ENCODE results near the gene CCDC120.
A peak's percentile ranks its signal among the peaks of the same experiment; 100 is the strongest.

Gene CCDC120

DNA sequence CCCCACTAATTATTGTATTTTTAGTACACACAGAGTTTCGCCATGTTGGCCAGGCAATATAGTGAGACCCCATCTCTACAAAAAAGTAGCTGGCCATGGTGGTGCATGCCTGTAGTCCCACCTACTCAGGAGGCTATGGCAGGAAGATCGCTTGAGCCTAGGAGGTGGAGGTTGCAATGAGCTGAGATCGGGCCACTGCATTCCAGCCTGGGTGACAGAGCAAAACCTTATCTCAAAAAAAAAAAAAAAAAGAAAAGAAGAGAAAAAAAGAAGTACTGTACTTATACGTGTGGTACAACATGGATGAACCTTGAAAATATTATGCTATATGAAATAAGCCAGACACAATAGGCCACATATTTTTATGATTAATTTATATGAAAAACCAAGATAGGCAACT, 30.8 kb downstream of the CCDC120 start:
- FAIRE-seq (no peak), DNase-seq (ENCODE audit: insufficient read length, low spot score) (no peak)
- TF ChIP-seq POLR2A (IDR thresholded peaks at IDR 0.05; ENCODE audit: low read depth, low read length) (no peak), POLR2AphosphoS5 (IDR thresholded peaks at IDR 0.05; ENCODE audit: low read depth, low read length) (no peak), PAX5 (IDR thresholded peaks at IDR 0.05; ENCODE audit: insufficient read depth, low read length, severe bottlenecking) (no peak), POU2F2 (IDR thresholded peaks at IDR 0.05; ENCODE audit: low read depth, low read length) (no peak), SPI1 (IDR thresholded peaks at IDR 0.05; ENCODE audit: low read depth, low read length) (no peak), TAF1 (IDR thresholded peaks at IDR 0.05; ENCODE audit: low read depth, low read length) (no peak)

DNA sequence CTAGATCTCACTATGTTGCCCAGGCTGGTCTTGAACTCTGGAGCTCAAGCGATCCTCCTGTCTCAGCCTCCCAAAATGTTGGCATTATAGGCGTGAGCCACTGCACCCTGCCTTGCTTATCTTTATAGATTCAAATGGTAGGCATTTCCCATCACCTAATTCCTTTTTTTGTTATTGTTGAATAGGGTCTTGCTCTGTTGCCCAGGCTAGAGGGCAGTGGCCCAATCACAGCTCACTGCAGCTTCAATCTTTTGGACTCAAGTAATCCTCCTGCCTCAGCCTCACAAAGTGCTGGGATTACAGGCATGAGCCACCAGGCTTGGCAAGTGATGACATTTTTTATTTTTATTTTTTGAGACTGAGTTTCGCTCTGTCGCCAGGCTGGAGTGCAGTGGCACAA, 37.6 kb downstream of the CCDC120 start:
- DNase-seq (ENCODE audit: insufficient read length, low spot score): no peak
- no peak for TF ChIP-seq POU2F2 (IDR thresholded peaks at IDR 0.05; ENCODE audit: low read depth, low read length)
- no peak for TF ChIP-seq TAF1 (IDR thresholded peaks at IDR 0.05; ENCODE audit: low read depth, low read length)

DNA sequence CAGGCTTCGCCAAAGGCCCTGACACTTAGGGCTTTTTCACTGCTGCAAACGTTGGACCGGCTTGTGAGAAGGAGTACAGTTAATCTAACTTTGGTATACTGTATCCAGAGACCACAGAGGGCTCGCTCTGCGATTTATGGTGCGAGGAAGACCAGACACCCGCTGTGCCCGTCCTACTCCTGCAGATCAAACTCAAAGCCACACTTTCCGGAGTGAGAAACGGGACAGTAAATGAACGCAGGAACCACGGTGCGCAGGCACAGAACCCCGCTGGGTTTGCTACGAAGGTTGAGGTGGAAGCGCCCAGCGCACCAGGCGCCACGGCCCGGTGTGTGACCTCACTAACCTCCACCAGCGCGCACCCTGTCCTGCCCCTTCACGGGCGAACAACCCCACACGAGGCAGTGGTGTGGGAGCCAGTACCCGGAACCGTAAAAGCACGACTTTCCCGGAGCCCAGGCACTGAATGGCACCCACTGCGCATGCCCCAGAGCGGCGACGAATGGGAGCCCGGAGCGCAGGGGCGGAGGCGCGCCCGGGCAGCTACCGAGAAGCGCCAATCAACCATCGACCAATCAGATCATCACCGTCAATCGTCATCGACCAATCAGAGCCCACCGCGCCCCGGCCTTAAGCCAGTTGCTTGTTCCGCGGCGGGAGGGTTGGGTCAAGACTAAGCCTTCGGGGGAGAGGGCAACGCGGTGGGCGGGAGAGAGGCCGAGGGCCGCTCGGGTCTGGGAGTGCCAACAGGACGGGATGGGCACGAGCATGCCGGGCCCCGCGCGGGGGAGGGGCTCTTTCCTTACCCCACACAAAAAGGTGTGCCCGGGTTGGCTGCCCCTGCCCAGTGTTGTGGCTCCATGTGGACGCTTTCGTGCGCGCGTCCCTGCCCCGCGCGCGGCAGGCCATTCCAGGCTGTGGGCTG, 42.2 kb downstream of the CCDC120 start:
- TF ChIP-seq TAF1 (IDR thresholded peaks at IDR 0.05; ENCODE audit: low read depth, low read length) (0 out of 2 replicates have a peak, but pooled peaks have one; percentile 39), PAX5 (IDR thresholded peaks at IDR 0.05; ENCODE audit: insufficient read depth, low read length, severe bottlenecking) (no peak), POU2F2 (IDR thresholded peaks at IDR 0.05; ENCODE audit: low read depth, low read length) (no peak), POLR2A (IDR thresholded peaks at IDR 0.05; ENCODE audit: low read depth, low read length) (peak; percentile 71), POLR2AphosphoS5 (IDR thresholded peaks at IDR 0.05; ENCODE audit: low read depth, low read length) (peak; percentile 50; the same call in 1 of the 2 replicates), SPI1 (IDR thresholded peaks at IDR 0.05; ENCODE audit: low read depth, low read length) (no peak)
- DNase-seq (ENCODE audit: insufficient read length, low spot score): peak; percentile 91
- FAIRE-seq: peak; percentile 97

More for the DNA sequence above, 37.6 kb downstream of the CCDC120 start:
- no peak for FAIRE-seq

DNA sequence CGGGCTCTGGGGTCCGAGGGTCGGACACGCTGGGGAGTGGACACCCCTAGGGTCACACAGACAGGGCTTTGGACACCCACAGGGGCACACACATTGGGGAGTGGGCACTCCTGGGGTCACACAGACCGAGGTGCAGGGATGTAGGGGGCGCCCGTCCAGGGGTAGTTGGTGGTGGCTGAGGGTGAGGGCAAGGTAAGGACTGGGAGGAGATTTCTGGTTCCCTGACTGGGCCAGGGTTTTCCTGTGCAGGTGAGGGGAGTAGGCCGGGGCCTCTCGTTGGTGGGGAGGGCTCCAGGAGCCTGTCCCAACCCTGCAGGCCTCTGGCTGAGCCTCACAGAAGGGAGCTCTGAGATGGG, 42.8 kb downstream of the CCDC120 start:
- no peak for FAIRE-seq
- TF ChIP-seq POLR2A (IDR thresholded peaks at IDR 0.05; ENCODE audit: low read depth, low read length) (no peak), POLR2AphosphoS5 (IDR thresholded peaks at IDR 0.05; ENCODE audit: low read depth, low read length) (no peak), SPI1 (IDR thresholded peaks at IDR 0.05; ENCODE audit: low read depth, low read length) (no peak), POU2F2 (IDR thresholded peaks at IDR 0.05; ENCODE audit: low read depth, low read length) (no peak), TAF1 (IDR thresholded peaks at IDR 0.05; ENCODE audit: low read depth, low read length) (no peak), PAX5 (IDR thresholded peaks at IDR 0.05; ENCODE audit: insufficient read depth, low read length, severe bottlenecking) (no peak)
- DNase-seq (ENCODE audit: insufficient read length, low spot score): no peak

DNA sequence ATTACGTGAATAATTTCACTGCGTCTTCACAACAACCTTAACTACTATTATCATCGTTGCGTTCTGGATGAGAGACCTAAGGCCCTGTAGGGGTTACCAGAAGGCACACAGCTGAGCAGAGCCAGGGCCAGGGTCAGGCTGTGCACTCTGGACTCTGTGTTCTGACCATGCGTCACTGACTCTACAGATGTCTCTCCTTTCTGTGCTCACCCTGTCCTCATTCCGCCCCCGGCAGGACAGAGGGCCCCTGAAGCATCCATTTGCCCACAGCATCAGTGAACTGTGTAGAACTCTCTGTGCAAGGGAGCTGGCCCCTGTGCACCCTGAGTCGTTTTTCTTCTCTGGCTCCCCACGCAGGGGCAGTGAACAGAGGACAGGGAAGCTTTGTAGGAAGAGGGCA, 43.4 kb downstream of the CCDC120 start:
- TF ChIP-seq POU2F2 (IDR thresholded peaks at IDR 0.05; ENCODE audit: low read depth, low read length) (no peak), POLR2A (IDR thresholded peaks at IDR 0.05; ENCODE audit: low read depth, low read length) (no peak), TAF1 (IDR thresholded peaks at IDR 0.05; ENCODE audit: low read depth, low read length) (no peak), POLR2AphosphoS5 (IDR thresholded peaks at IDR 0.05; ENCODE audit: low read depth, low read length) (no peak), PAX5 (IDR thresholded peaks at IDR 0.05; ENCODE audit: insufficient read depth, low read length, severe bottlenecking) (no peak), SPI1 (IDR thresholded peaks at IDR 0.05; ENCODE audit: low read depth, low read length) (no peak)
- DNase-seq (ENCODE audit: insufficient read length, low spot score): no peak
- no peak for FAIRE-seq

DNA sequence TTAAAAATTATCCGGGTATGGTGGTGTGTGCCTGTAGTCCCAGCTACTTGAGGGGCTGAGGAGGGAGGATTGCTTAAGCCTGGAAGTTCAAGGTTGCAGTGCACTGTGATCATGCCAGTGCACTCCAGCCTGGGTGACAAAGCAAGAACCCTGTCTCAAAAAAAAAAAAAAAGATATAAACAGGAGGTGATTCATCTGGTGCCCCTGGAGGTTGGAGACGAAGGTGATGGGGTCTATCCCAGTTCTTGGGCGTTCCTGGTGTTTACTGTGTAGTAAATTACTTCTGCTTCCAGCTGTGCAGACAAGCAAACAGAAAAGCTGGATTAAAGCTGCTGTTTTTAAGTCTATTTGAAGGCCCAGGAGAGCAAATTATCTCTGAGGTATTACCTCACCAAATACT, 44.8 kb downstream of the CCDC120 start:
- FAIRE-seq (no peak), DNase-seq (ENCODE audit: insufficient read length, low spot score) (no peak)
- TF ChIP-seq POU2F2 (IDR thresholded peaks at IDR 0.05; ENCODE audit: low read depth, low read length) (no peak), TAF1 (IDR thresholded peaks at IDR 0.05; ENCODE audit: low read depth, low read length) (no peak), POLR2A (IDR thresholded peaks at IDR 0.05; ENCODE audit: low read depth, low read length) (no peak), POLR2AphosphoS5 (IDR thresholded peaks at IDR 0.05; ENCODE audit: low read depth, low read length) (no peak), SPI1 (IDR thresholded peaks at IDR 0.05; ENCODE audit: low read depth, low read length) (no peak), PAX5 (IDR thresholded peaks at IDR 0.05; ENCODE audit: insufficient read depth, low read length, severe bottlenecking) (no peak)

DNA sequence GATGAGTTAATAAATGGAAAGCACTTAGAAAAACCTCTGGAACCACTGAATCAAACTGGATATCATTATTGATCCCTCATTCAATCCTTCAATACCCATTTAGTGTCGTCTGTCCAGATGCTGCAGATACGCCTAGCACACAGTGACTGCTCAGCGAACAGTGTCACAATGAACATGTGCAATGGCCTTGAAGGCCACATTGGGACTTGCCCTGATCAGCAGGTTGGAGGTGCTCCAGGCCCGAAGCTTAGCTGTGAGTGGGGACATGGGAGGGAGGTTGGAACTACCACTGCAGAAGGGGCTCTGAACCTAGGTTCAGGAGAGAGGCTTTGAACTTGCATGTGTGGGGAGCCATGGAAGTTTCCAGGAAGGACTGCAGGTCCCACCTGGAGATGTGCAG, 47.5 kb downstream of the CCDC120 start:
- DNase-seq (ENCODE audit: insufficient read length, low spot score) (no peak), FAIRE-seq (no peak)
- no peak for TF ChIP-seq POLR2AphosphoS5 (IDR thresholded peaks at IDR 0.05; ENCODE audit: low read depth, low read length)
- TF ChIP-seq POU2F2 (IDR thresholded peaks at IDR 0.05; ENCODE audit: low read depth, low read length): no peak
- no peak for TF ChIP-seq SPI1 (IDR thresholded peaks at IDR 0.05; ENCODE audit: low read depth, low read length)
- TF ChIP-seq PAX5 (IDR thresholded peaks at IDR 0.05; ENCODE audit: insufficient read depth, low read length, severe bottlenecking): no peak
- no peak for TF ChIP-seq TAF1 (IDR thresholded peaks at IDR 0.05; ENCODE audit: low read depth, low read length)
- no peak for TF ChIP-seq POLR2A (IDR thresholded peaks at IDR 0.05; ENCODE audit: low read depth, low read length)

DNA sequence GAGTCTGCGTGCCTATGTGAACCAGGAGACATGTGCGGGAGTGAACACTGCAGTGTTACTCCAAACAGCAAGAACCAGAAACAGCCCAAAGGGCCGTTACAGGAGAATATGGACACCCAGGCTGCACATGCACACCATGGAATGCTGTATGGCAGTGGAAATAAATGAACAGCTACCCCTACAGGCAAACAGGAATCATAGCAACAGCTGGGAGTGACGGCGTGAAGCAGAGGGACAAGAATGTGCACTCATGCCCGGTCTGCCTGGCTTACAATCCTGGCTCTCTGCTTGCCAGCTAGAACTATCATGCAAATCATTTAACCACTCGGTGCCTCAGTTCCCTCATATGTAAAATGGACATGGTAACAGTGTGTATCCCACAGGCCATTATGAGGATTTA, 48.1 kb downstream of the CCDC120 start:
- TF ChIP-seq POU2F2 (IDR thresholded peaks at IDR 0.05; ENCODE audit: low read depth, low read length) (no peak), SPI1 (IDR thresholded peaks at IDR 0.05; ENCODE audit: low read depth, low read length) (no peak), TAF1 (IDR thresholded peaks at IDR 0.05; ENCODE audit: low read depth, low read length) (no peak), PAX5 (IDR thresholded peaks at IDR 0.05; ENCODE audit: insufficient read depth, low read length, severe bottlenecking) (no peak)
- DNase-seq (ENCODE audit: insufficient read length, low spot score): no peak
- FAIRE-seq: peak; percentile 80

DNA sequence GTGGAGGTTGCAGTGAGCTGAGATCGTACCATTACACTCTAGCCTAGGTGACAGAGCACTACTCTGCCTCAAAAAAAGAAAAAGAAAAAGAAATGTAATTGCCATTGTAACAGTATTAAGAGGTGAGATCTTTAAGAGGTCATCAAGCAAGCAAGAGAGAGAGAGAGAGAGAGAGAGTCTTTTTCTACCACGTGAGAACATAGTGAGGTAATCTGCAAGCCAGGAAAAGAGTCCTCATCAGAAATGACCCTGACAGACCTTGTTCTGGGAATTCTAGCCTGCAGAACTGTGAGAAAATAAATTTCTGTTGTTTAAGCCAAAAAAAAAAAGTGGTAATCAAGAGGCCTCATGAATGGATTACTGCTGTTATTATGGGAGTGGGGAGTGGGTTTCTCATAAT, 49.8 kb downstream of the CCDC120 start:
- FAIRE-seq: no peak
- no peak for DNase-seq (ENCODE audit: insufficient read length, low spot score)
- no peak for TF ChIP-seq POLR2AphosphoS5 (IDR thresholded peaks at IDR 0.05; ENCODE audit: low read depth, low read length)
- TF ChIP-seq SPI1 (IDR thresholded peaks at IDR 0.05; ENCODE audit: low read depth, low read length): no peak
- no peak for TF ChIP-seq PAX5 (IDR thresholded peaks at IDR 0.05; ENCODE audit: insufficient read depth, low read length, severe bottlenecking)
- no peak for TF ChIP-seq POLR2A (IDR thresholded peaks at IDR 0.05; ENCODE audit: low read depth, low read length)
- TF ChIP-seq POU2F2 (IDR thresholded peaks at IDR 0.05; ENCODE audit: low read depth, low read length): no peak
- no peak for TF ChIP-seq TAF1 (IDR thresholded peaks at IDR 0.05; ENCODE audit: low read depth, low read length)

Measured in GM12891 (cell line).